Measurements from ENCODE around the gene GLYR1.

GLYR1 gene

DNA sequence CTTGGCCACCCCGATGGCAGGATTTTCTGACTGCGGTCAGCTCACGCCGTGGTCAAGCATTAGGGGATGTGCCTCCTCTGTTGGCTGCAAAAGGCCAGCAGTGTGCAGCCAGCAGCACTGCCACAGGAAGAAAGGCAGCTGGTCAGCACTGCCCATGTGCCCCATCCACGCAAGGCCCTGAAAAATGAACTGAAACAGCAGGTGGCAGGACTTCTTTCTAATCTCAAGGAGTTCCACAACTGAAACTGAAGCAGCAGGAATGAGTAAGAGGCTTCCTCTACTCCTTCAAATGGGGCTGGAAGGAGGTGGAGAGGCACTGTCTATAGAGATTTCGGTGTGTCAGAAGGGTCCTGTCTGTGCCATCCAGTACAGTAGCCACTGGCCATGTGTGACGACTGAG, 83.3 kb downstream of the GLYR1 start:
- no peak for DNase-seq (ENCODE audit: low spot score)

DNA sequence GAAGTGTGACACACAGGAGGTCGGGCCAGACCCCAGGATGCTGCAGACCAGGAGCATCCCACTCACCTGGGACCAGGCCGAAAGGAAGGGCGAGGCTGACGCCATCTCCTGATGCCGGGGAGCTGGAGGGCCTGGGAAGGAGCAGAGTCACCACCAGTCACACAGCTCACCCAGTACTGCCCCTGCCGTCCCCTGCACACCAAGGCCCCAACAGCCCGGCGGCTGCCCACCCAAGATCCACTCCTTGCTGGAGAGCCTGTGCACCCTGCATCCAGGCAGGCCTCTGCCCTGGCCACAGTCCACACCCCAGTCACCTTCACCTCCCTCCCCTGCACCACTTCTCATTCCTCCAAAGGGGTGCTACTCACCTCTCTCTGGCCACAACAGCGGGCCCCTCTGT, 84.9 kb downstream of the GLYR1 start:
- DNase-seq (ENCODE audit: low spot score) = no peak

DNA sequence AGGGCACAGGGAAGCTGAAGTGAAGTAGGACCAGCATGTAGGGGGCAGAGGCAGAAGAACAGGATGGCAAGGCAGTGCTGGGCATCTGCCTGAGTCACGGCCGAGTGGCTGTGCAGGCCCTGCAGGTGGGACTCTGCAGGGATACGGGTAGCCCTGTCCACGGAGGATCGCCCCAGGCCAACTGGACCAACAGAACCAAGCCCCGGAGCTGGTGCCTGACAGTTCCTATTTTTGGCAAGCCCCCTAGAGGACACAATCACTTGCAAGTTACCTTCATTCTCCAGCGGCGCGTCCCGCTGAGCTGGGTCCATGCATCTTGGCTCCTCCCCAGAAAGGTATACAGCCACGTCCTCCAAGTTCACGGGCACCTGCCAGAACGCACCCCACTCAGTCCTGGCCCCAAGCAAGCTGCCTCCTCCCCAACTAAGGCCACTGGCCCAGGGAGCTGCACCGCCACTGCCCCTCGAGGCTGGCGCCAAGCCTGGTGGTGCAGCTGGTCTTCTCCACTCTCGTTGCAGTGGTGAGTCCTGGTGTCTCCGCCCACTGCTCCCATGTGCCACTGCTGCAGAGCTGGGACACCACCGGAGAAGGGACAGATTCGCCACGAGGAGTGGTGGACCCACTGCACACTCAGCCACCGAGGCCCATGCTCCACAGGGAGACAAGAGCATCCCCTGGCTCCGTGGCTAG, 86.7 kb downstream of the GLYR1 start:
- no peak for DNase-seq (ENCODE audit: low spot score)

DNA sequence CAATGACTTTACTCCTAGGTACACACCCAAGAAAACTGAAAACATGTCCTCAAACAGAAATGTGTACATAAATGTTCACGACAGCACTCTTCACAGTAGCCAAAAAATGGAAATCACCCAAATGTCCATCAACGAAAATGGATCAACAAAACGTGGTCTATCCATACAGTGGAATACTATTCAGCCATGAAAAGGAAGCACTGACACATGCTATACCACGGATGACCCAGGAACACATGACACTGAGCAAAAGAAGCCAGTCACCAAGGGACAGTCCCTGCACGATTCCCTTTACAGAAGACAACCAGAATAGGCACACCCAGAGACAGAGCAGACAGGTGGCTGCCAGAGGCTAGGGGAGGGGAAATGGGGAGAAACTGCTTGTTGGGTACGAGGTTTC, 91.4 kb downstream of the GLYR1 start:
- no peak for DNase-seq (ENCODE audit: low spot score)

DNA sequence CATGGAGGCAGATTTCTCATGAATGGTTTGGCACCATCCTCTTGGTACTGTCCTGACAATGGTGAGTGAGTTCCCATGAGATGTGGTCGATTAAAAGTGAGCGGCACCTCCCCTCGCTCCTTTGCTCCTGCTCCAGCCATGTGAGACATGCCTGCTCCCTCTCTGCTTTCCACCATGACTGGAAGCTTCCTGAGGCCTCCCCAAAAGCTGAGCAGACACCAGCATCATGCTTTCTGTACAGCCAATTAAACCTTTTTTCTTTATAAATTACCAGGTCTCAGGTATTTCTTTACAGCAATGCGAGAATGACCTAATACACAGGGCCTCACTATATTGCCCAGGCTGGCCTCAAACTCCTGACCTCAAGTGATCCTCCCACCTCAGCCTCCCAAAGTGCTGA, 92.2 kb downstream of the GLYR1 start:
- no peak for DNase-seq (ENCODE audit: low spot score)

DNA sequence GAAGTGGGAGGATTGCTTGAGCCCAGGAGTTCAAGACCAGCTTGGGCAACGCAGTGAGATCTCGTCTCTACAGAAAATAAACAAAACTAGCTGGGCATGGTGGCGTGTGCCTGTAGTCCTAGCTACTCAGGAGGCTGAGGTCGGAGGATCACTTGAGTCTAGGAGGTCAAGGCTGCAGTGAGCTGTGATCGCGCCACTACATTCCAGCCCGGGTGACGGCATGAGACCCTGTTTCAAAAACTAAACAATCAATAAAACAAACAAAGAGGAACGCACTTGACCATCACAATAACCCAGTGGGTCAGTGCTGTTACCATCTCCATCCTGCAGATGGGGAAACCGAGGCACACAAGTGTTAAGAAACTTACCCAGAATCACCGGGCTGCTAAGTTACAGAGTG, 93.9 kb downstream of the GLYR1 start:
- no peak for DNase-seq (ENCODE audit: low spot score)

All from putamen (tissue), 1 donor.